ENCODE results near the gene CRPPA. TPM values are rescaled to one million over a fixed set of nuclear protein-coding genes. Genes with fewer than 3 reads are reported as not detected.

Gene CRPPA
- total and polyA plus RNA-seq, 2 of the 13 experiments (the other 11 are each of a cell fraction or from before 2014, with no cell fraction given), result 0.16 to 1.3 TPM

DNA sequence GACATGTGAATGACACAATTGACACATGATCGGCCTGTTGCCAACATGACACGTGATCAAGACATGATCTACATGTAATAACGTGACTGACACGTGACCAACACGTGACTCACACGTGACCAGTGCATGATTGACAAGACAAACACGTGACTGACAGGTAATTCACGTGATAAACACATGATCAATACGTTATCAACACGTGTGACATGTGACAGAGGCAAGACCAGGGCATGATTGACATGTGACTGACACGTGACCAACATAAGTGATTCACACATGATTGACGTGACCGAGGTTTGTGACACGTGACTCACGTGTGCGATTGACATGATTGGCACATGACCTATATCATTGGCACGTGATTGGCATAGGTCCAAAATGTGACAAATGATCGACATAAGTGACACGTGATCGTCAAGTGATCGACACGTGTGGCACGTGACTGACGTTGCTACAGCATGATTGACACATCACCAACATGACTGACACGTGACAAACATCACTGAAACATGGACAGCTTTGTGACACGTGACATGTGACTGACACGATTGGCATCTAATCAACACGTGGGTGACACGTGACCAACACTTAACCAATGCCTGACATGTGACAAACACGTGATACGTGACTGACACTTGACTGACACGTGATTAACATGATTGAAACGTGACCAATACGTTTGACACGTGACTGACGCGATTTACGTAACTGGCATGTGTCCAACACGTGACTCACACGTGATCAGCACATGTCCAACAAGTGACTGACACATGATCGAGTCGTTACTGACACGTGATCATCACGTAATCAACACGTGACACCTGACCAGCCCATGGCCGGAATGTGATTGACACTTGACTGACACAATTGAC, 23.0 kb downstream of the CRPPA start:
- H3K4me2 ChIP-seq (ENCODE audit: low read depth, low read length), result no peak overlapping the region
- no peak overlapping the region for H3K27ac ChIP-seq (ENCODE audit: extremely low read length, insufficient read depth, low read length)
- no TSS peak for BruUV-seq (replicated peaks)
- DNase-seq (ENCODE audit: low spot score), result no peak
- POLR2A ChIA-PET, result no interaction called here
- intact Hi-C loops (cut with micrococcal nuclease; ENCODE audit: unreplicated experiment) (no loop called here), in situ Hi-C loops (cut with HindIII; ENCODE audit: extremely low pct_ligation_motif_present, low pct_unique_long_range_greater_than_20kb) (no loop called here)
- 91% methylated on average over 42 of the region's 46 CpGs for WGBS (ENCODE audit: low lambda C conversion rate)
- peaks cover 72% of the 10 kb centered on the region for H3K9me3 ChIP-seq (ENCODE audit: low read length)
- H3K4me3 ChIP-seq (replicated peaks in 1 of 3; ENCODE audit: insufficient read depth in 1 of 3, low read depth in 2 of 3, low read length in 3 of 3), result no peak overlapping the region
- H3K27me3 ChIP-seq (ENCODE audit: control insufficient read depth in 1 of 2, insufficient read depth in 2 of 2, low read length in 2 of 2), result no peaks in the 10 kb centered on the region
- FAIRE-seq, result no peak
- H4K20me1 ChIP-seq (ENCODE audit: insufficient read depth, low read length), result no peaks in the 10 kb centered on the region
- CTCF ChIA-PET (ENCODE audit: low intra/inter-chr PET ratio, low total read pairs), result no interaction called here
- H3K9ac ChIP-seq (ENCODE audit: insufficient read depth, low read depth, low read length), result no peak overlapping the region
- no peaks in the 10 kb centered on the region for H3K36me3 ChIP-seq (replicated peaks in 1 of 2; ENCODE audit: control insufficient read depth in 1 of 2, insufficient read depth in 2 of 2, low read length in 2 of 2)
- H2AFZ ChIP-seq (ENCODE audit: low read length), result no peak overlapping the region
- no peak for TF ChIP-seq ZNF619 (CRISPR knock-in tag; IDR thresholded peaks at IDR 0.05)
- 0 out of 2 replicates have a peak, but pooled peaks have one; percentile 22 for TF ChIP-seq HOXA7 (CRISPR knock-in tag; IDR thresholded peaks at IDR 0.05)
- no peak for TF ChIP-seq SKI (IDR thresholded peaks at IDR 0.05; ENCODE audit: partially characterized antibody)
- TF ChIP-seq, protein P1, sequence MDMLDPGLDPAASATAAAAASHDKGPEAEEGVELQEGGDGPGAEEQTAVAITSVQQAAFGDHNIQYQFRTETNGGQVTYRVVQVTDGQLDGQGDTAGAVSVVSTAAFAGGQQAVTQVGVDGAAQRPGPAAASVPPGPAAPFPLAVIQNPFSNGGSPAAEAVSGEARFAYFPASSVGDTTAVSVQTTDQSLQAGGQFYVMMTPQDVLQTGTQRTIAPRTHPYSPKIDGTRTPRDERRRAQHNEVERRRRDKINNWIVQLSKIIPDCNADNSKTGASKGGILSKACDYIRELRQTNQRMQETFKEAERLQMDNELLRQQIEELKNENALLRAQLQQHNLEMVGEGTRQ (IDR thresholded peaks at IDR 0.05; ENCODE audit: low read depth, low read length), result peak; percentile 69
- TF ChIP-seq, protein P1 (CRISPR knock-in tag; IDR thresholded peaks at IDR 0.05; ENCODE audit: borderline replicate concordance), result no peak
- TF ChIP-seq, protein P2, sequence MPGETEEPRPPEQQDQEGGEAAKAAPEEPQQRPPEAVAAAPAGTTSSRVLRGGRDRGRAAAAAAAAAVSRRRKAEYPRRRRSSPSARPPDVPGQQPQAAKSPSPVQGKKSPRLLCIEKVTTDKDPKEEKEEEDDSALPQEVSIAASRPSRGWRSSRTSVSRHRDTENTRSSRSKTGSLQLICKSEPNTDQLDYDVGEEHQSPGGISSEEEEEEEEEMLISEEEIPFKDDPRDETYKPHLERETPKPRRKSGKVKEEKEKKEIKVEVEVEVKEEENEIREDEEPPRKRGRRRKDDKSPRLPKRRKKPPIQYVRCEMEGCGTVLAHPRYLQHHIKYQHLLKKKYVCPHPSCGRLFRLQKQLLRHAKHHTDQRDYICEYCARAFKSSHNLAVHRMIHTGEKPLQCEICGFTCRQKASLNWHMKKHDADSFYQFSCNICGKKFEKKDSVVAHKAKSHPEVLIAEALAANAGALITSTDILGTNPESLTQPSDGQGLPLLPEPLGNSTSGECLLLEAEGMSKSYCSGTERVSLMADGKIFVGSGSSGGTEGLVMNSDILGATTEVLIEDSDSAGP (CRISPR knock-in tag; IDR thresholded peaks at IDR 0.05; ENCODE audit: borderline replicate concordance), result 0 out of 2 replicates have a peak, but pooled peaks have one; percentile 10
- TF ChIP-seq, protein P3, sequence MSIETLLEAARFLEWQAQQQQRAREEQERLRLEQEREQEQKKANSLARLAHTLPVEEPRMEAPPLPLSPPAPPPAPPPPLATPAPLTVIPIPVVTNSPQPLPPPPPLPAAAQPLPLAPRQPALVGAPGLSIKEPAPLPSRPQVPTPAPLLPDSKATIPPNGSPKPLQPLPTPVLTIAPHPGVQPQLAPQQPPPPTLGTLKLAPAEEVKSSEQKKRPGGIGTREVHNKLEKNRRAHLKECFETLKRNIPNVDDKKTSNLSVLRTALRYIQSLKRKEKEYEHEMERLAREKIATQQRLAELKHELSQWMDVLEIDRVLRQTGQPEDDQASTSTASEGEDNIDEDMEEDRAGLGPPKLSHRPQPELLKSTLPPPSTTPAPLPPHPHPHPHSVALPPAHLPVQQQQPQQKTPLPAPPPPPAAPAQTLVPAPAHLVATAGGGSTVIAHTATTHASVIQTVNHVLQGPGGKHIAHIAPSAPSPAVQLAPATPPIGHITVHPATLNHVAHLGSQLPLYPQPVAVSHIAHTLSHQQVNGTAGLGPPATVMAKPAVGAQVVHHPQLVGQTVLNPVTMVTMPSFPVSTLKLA (IDR thresholded peaks at IDR 0.05), result peak; percentile 89
- no peak for TF ChIP-seq KAT7 (CRISPR knock-in tag; IDR thresholded peaks at IDR 0.05; ENCODE audit: borderline replicate concordance)
- TF ChIP-seq CREB1 (IDR thresholded peaks at IDR 0.05), result 0 out of 2 replicates have a peak, but pooled peaks have one; percentile 11
- no peak for TF ChIP-seq CREB1 (CRISPR knock-in tag; IDR thresholded peaks at IDR 0.05)
- no peak for ATAC-seq
- H3K4me1 ChIP-seq (ENCODE audit: insufficient read depth, low read length), result no peaks in the 10 kb centered on the region
- H3K79me2 ChIP-seq (ENCODE audit: insufficient read depth, low read length), result no peaks in the 10 kb centered on the region
